HTERT RPE-1 (cell line): Measurements from ENCODE around the gene CCNE1.
"Not testable (repeated sequence)": the region's sequence is repeated elsewhere in the genome, so short reads cannot be mapped to it uniquely, and the experiment has no call there.

Experiments
- in situ Hi-C: fragments of 300-500 bp; cut with MboI; formaldehyde crosslinking; loops from 4 replicates; pipeline ENCODE4 v1.14.3; 2020; ENCODE audit warnings: low sequenced_read_pairs

CCNE1 gene

GRCh38 chr19:29812881-29813275 is 1.1 kb downstream of the CCNE1 start:
- in situ Hi-C loops, result no loop called here

GRCh38 chr19:29813642-29814041 is 1.9 kb downstream of the CCNE1 start:
- in situ Hi-C loops, result no loop called here

- in situ Hi-C loops, result no loop called here
Observed at GRCh38 chr19:29815231-29815630, 3.4 kb downstream of the CCNE1 start.

- in situ Hi-C loops, result no loop called here
Observed at GRCh38 chr19:29817316-29817715, 5.5 kb downstream of the CCNE1 start.

GRCh38 chr19:29819300-29819699 is 7.5 kb downstream of the CCNE1 start:
- in situ Hi-C loops, result no loop called here

GRCh38 chr19:29819986-29820385 is 8.2 kb downstream of the CCNE1 start:
- in situ Hi-C loops, result no loop called here

- in situ Hi-C loops, result no loop called here
Observed at GRCh38 chr19:29823581-29824330, 12.0 kb downstream of the CCNE1 start.

- in situ Hi-C loops, result not testable (repeated sequence)
Observed at GRCh38 chr19:29825263-29825662, 13.5 kb downstream of the CCNE1 start.

GRCh38 chr19:29831041-29831548 is 19.3 kb downstream of the CCNE1 start:
- in situ Hi-C loops, result no loop called here

GRCh38 chr19:29831686-29832085 is 19.9 kb downstream of the CCNE1 start:
- in situ Hi-C loops, result no loop called here

GRCh38 chr19:29832801-29833200 is 21.0 kb downstream of the CCNE1 start:
- in situ Hi-C loops, result no loop called here

GRCh38 chr19:29833614-29834261 is 21.9 kb downstream of the CCNE1 start:
- in situ Hi-C loops, result no loop called here

- in situ Hi-C loops, result no loop called here
Observed at GRCh38 chr19:29834991-29835846, 23.4 kb downstream of the CCNE1 start.

GRCh38 chr19:29836409-29836825 is 24.6 kb downstream of the CCNE1 start:
- in situ Hi-C loops, result no loop called here

GRCh38 chr19:29837448-29837981 is 25.7 kb downstream of the CCNE1 start:
- in situ Hi-C loops, result no loop called here

- in situ Hi-C loops, result no loop called here
Observed at GRCh38 chr19:29837996-29838395, 26.2 kb downstream of the CCNE1 start.

GRCh38 chr19:29840066-29840950 is 28.5 kb downstream of the CCNE1 start:
- in situ Hi-C loops, result no loop called here

GRCh38 chr19:29841209-29841558 is 29.4 kb downstream of the CCNE1 start:
- in situ Hi-C loops, result no loop called here

GRCh38 chr19:29841559-29842367 is 30.0 kb downstream of the CCNE1 start:
- in situ Hi-C loops, result no loop called here
